DOHH2 (cell line): ENCODE data around the gene TIRAP.

Source experiments
- H3F3A ChIP-seq: fragments of 200-600 bp; sonication (generic), shearing (Covaris generic); 2 replicates; pipeline ENCODE4 v1.6.0; 2016; ENCODE audit warnings: antibody characterized with exemption, mild to moderate bottlenecking; ENCODE audit not compliant: control insufficient read depth, insufficient read depth
- H3K27ac ChIP-seq: fragments of 200-600 bp; sonication (generic); 2 replicates; pipeline ENCODE4 v1.5.1; 2014; ENCODE audit warnings: low read depth, mild to moderate bottlenecking, low read length, moderate library complexity
- H3K27me3 ChIP-seq: fragments of 200-600 bp; sonication (generic); 2 replicates; pipeline ENCODE4 v1.6.1; 2014; ENCODE audit warnings: mild to moderate bottlenecking, low read length, mixed read lengths; ENCODE audit not compliant: control insufficient read depth
- H3K36me3 ChIP-seq: fragments of 200-600 bp; sonication (generic); 2 replicates; pipeline ENCODE4 v1.6.1; 2014; ENCODE audit warnings: mild to moderate bottlenecking, low read length, moderate library complexity, mixed read lengths; ENCODE audit not compliant: control insufficient read depth
- H3K4me1 ChIP-seq: fragments of 200-600 bp; sonication (generic); 2 replicates; pipeline ENCODE4 v1.6.1; 2014; ENCODE audit warnings: mild to moderate bottlenecking, low read length, mixed read lengths; ENCODE audit not compliant: control insufficient read depth
- H3K4me2 ChIP-seq: fragments of 200-600 bp; sonication (generic); 2 replicates; pipeline ENCODE4 v1.6.0; 2014; ENCODE audit warnings: mild to moderate bottlenecking, low read length, moderate library complexity
- H3K4me3 ChIP-seq: fragments of 200-600 bp; sonication (generic); 2 replicates; pipeline ENCODE4 v1.5.1; 2014; ENCODE audit warnings: mild to moderate bottlenecking, low read length, mixed read lengths
- H3K79me2 ChIP-seq: fragments of 200-600 bp; sonication (generic); 2 replicates; pipeline ENCODE4 v1.6.1; 2014; ENCODE audit warnings: mild to moderate bottlenecking, low read length, mixed read lengths; ENCODE audit not compliant: control insufficient read depth
- H3K9me2 ChIP-seq: fragments of 200-600 bp; sonication (generic); replicated peaks from 2 replicates; pipeline ENCODE4 v1.6.1; 2014; ENCODE audit warnings: mild to moderate bottlenecking, low read length, mixed read lengths; ENCODE audit not compliant: control insufficient read depth
- H3K9me3 ChIP-seq: fragments of 200-600 bp; sonication (generic); 2 replicates; pipeline ENCODE4 v1.6.1; 2014; ENCODE audit warnings: antibody characterized with exemption, low read length, mixed read lengths; ENCODE audit not compliant: control insufficient read depth, insufficient read depth
- H4K20me1 ChIP-seq: fragments of 200-600 bp; sonication (generic); 2 replicates; pipeline ENCODE4 v1.6.0; 2014; ENCODE audit warnings: low read depth, mild to moderate bottlenecking, antibody characterized with exemption, low read length, moderate library complexity; ENCODE audit not compliant: control insufficient read depth, insufficient read depth
- CTCF ChIP-seq: fragments of 200-600 bp; sonication (generic); IDR thresholded peaks from one replicate; pipeline ENCODE4 v1.5.1; 2014; ENCODE audit warnings: antibody characterized with exemption, mild to moderate bottlenecking, low read depth, low read length; ENCODE audit not compliant: poor library complexity, severe bottlenecking
- EZH2phosphoT487 ChIP-seq: fragments of 200-600 bp; sonication (generic); IDR thresholded peaks from 2 replicates; pipeline ENCODE4 v1.6.1; 2017; ENCODE audit warnings: borderline replicate concordance, mild to moderate bottlenecking, antibody characterized with exemption, low read length, moderate library complexity, mixed read lengths

The TIRAP gene

GRCh38 chr11:126337474-126338241, 54.8 kb downstream of the TIRAP start:
- no peak overlapping the region for H3K27ac ChIP-seq
- H3K27me3 ChIP-seq: no peaks in the 10 kb centered on the region
- H3K36me3 ChIP-seq: peaks cover 32% of the 10 kb centered on the region
- no peak overlapping the region for H3K4me2 ChIP-seq
- no peaks in the 10 kb centered on the region for H3K9me3 ChIP-seq
- H3K9me2 ChIP-seq: no peaks in the 10 kb centered on the region
- no peak overlapping the region for H3K4me3 ChIP-seq
- H3K79me2 ChIP-seq: no peaks in the 10 kb centered on the region
- H4K20me1 ChIP-seq: no peaks in the 10 kb centered on the region
- H3K4me1 ChIP-seq: no peaks in the 10 kb centered on the region
- no peak for TF ChIP-seq CTCF
- no peak for TF ChIP-seq EZH2phosphoT487
- no peaks in the 10 kb centered on the region for H3F3A ChIP-seq

- Histone ChIP-seq H3K27me3 (no peaks in the 10 kb centered on the region), H3K4me1 (no peaks in the 10 kb centered on the region), H3F3A (no peaks in the 10 kb centered on the region), H3K9me3 (no peaks in the 10 kb centered on the region), H3K27ac (no peak overlapping the region), H3K4me3 (no peak overlapping the region), H3K4me2 (no peak overlapping the region), H3K36me3 (peaks cover 36% of the 10 kb centered on the region), H3K79me2 (no peaks in the 10 kb centered on the region), H4K20me1 (no peaks in the 10 kb centered on the region), H3K9me2 (no peaks in the 10 kb centered on the region)
- no peak for TF ChIP-seq EZH2phosphoT487
- TF ChIP-seq CTCF: no peak
Measured at GRCh38 chr11:126338346-126339055, 55.6 kb downstream of the TIRAP start.

GRCh38 chr11:126339073-126339862, 56.4 kb downstream of the TIRAP start:
- H3K27ac ChIP-seq: no peak overlapping the region
- no peaks in the 10 kb centered on the region for H3K9me3 ChIP-seq
- TF ChIP-seq CTCF (no peak), EZH2phosphoT487 (no peak)
- H3K4me2 ChIP-seq: no peak overlapping the region
- H3K4me1 ChIP-seq: no peaks in the 10 kb centered on the region
- H3K4me3 ChIP-seq: no peak overlapping the region
- no peaks in the 10 kb centered on the region for H3K9me2 ChIP-seq
- H4K20me1 ChIP-seq: no peaks in the 10 kb centered on the region
- peaks cover 39% of the 10 kb centered on the region for H3K36me3 ChIP-seq
- H3K79me2 ChIP-seq: no peaks in the 10 kb centered on the region
- H3F3A ChIP-seq: no peaks in the 10 kb centered on the region
- H3K27me3 ChIP-seq: no peaks in the 10 kb centered on the region
